Stomach (tissue), 4 donors: ENCODE results near the gene ALG9.

Source experiments
- CTCF ChIP-seq, 7 experiments: fragments of 450-650 bp in 4 of 7; fragments of 200-600 bp in 3 of 7; sonication (generic) in 3 of 7; IDR thresholded peaks; one replicate each; pipeline ENCODE4 v1.5.1; 2016 to 2019; ENCODE audit warnings: antibody characterized with exemption in 7 of 7, control low read depth in 2 of 7, mild to moderate bottlenecking in 1 of 7
- POLR2A ChIP-seq, 4 donors: fragments of 450-650 bp; IDR thresholded peaks; one replicate each; pipeline ENCODE4 v1.6.1; 2016; ENCODE audit warnings: antibody characterized with exemption in 4 of 4, control low read depth in 2 of 4, mild to moderate bottlenecking in 1 of 4, moderate library complexity in 1 of 4

GRCh38 chr11:111782109-111782741, 89.2 kb downstream of the ALG9 start:
- TF ChIP-seq CTCF (IDR thresholded peaks at IDR 0.05) (no peak), POLR2A (IDR thresholded peaks at IDR 0.05) (no peak)
